IPS-18c (cell line): Measurements from ENCODE around the gene SPINT4.
"Not testable (repeated sequence)": the region's sequence is repeated elsewhere in the genome, so short reads cannot be mapped to it uniquely, and the experiment has no call there.

ENCODE experiments used
- H3K4me3 ChIP-seq: 2 replicates; pipeline ENCODE4 v1.7.0; 2013; ENCODE audit warnings: low read depth, mild to moderate bottlenecking, low read length, moderate library complexity; ENCODE audit not compliant: insufficient read depth
- H3K9me3 ChIP-seq: one replicate; pipeline ENCODE4 v1.6.1; 2013; ENCODE audit warnings: mild to moderate bottlenecking, low read length, moderate library complexity; ENCODE audit not compliant: control insufficient read depth, insufficient read depth

SPINT4 gene

GRCh38 chr20:45722047-45722446 lies at the start of gene SPINT4:
Gene SPINT4 (plus strand): TSS chr20:45722347. CDS start chr20:45722368, 21 bp downstream.
- H3K4me3 ChIP-seq = no peak within 1 kb of the TSS
- no peaks in the 10 kb centered on the region for H3K9me3 ChIP-seq

- Histone ChIP-seq H3K4me3 (no peak overlapping the region), H3K9me3 (no peaks in the 10 kb centered on the region)
Measured at GRCh38 chr20:45672765-45673164, 49.4 kb upstream of the SPINT4 start.

GRCh38 chr20:45679650-45680049 lies 42.5 kb upstream of the SPINT4 start:
- no peak overlapping the region; the same call in 1 of the 2 replicates for H3K4me3 ChIP-seq
- peaks cover 3% of the 10 kb centered on the region for H3K9me3 ChIP-seq

GRCh38 chr20:45685896-45686295 lies 36.3 kb upstream of the SPINT4 start:
- H3K4me3 ChIP-seq = no peak overlapping the region
- H3K9me3 ChIP-seq = no peaks in the 10 kb centered on the region

- H3K9me3 ChIP-seq, H3K4me3 ChIP-seq: not testable (repeated sequence)
Measured at GRCh38 chr20:45693346-45693745, 28.8 kb upstream of the SPINT4 start.

- Histone ChIP-seq H3K4me3 (no peak overlapping the region), H3K9me3 (peaks cover 6% of the 10 kb centered on the region)
Measured at GRCh38 chr20:45695496-45695895, 26.7 kb upstream of the SPINT4 start.

GRCh38 chr20:45701104-45701503 lies 21.0 kb upstream of the SPINT4 start:
- no peak overlapping the region for H3K4me3 ChIP-seq
- no peaks in the 10 kb centered on the region for H3K9me3 ChIP-seq

GRCh38 chr20:45701873-45702272 lies 20.3 kb upstream of the SPINT4 start, which contains the start of gene WFDC13:
Gene WFDC13 (plus strand): TSS chr20:45702038. CDS start chr20:45702124, 86 bp downstream.
- H3K9me3 ChIP-seq = no peaks in the 10 kb centered on the region
- H3K4me3 ChIP-seq = no peak within 1 kb of the TSS

GRCh38 chr20:45704969-45705637 lies 17.0 kb upstream of the SPINT4 start, which contains the start of gene WFDC10B:
Gene WFDC10B (minus strand): TSS chr20:45705019. CDS start chr20:45685992, 19,027 bp downstream.
- H3K9me3 ChIP-seq = peaks cover 2% of the 10 kb centered on the region
- no peak within 1 kb of the TSS for H3K4me3 ChIP-seq

GRCh38 chr20:45716141-45716688 lies 5.9 kb upstream of the SPINT4 start:
- not testable (repeated sequence) for H3K9me3 ChIP-seq, H3K4me3 ChIP-seq

GRCh38 chr20:45725134-45725533 lies 3.0 kb downstream of the SPINT4 start:
- H3K9me3 ChIP-seq = no peaks in the 10 kb centered on the region

GRCh38 chr20:45727044-45727443 lies 4.9 kb downstream of the SPINT4 start:
- Histone ChIP-seq H3K4me3 (no peak overlapping the region), H3K9me3 (peaks cover 2% of the 10 kb centered on the region)

More at GRCh38 chr20:45725134-45725533, 3.0 kb downstream of the SPINT4 start:
- H3K4me3 ChIP-seq = no peak overlapping the region

- Histone ChIP-seq H3K4me3 (no peak overlapping the region), H3K9me3 (peaks cover 7% of the 10 kb centered on the region)
Measured at GRCh38 chr20:45732199-45732598, 10.1 kb downstream of the SPINT4 start.

GRCh38 chr20:45735552-45735951 lies 13.4 kb downstream of the SPINT4 start:
- Histone ChIP-seq H3K9me3 (peaks cover 7% of the 10 kb centered on the region), H3K4me3 (no peak overlapping the region)

GRCh38 chr20:45735988-45736387 lies 13.8 kb downstream of the SPINT4 start:
- H3K9me3 ChIP-seq = peaks cover 7% of the 10 kb centered on the region
- no peak overlapping the region for H3K4me3 ChIP-seq

GRCh38 chr20:45742596-45742995 lies 20.4 kb downstream of the SPINT4 start:
- Histone ChIP-seq H3K4me3 (no peak overlapping the region), H3K9me3 (no peaks in the 10 kb centered on the region)

GRCh38 chr20:45745015-45745414 lies 22.9 kb downstream of the SPINT4 start:
- no peak overlapping the region for H3K4me3 ChIP-seq
- H3K9me3 ChIP-seq = no peaks in the 10 kb centered on the region

- no peak overlapping the region for H3K4me3 ChIP-seq
- no peaks in the 10 kb centered on the region for H3K9me3 ChIP-seq
Measured at GRCh38 chr20:45751721-45752120, 29.6 kb downstream of the SPINT4 start.
